Panc1 (cell line): Measurements from ENCODE around the gene SLC39A5. TPM values are rescaled to one million over a fixed set of nuclear protein-coding genes. Genes with fewer than 3 reads are reported as not detected.

Experiments used
- ATAC-seq: fragments of 200-7000 bp; cut with Tn5 transposase; 2 replicates; pipeline ENCODE4 v1.9.1; 2020; ENCODE audit warnings: mild to moderate bottlenecking, moderate library complexity
- BruUV-seq: library from RNA; stranded (reverse); fragments of 400-500 nt; replicated peaks from 2 replicates; lab custom pipeline; 2021; lab: Mats Ljungman, UMichigan
- CTCF ChIA-PET: fragments of 300-600 bp; sonication (Branson Sonifier 250); formaldehyde crosslinking; loops from one replicate; lab custom pipeline; 2022; ENCODE audit warnings: antibody characterized with exemption; lab: Charles Lee
- POLR2A ChIA-PET: fragments of 300-600 bp; sonication (Branson Sonifier 250); formaldehyde crosslinking; loops from one replicate; lab custom pipeline; 2022; ENCODE audit warnings: antibody characterized with exemption; lab: Charles Lee
- DNase-seq: peaks from one replicate; pipeline ENCODE4 v3.0.0-alpha.2; 2010; ENCODE audit warnings: low read depth, low spot score
- H3K27ac ChIP-seq: 2 replicates; pipeline ENCODE4 v1.5.1; 2011; ENCODE audit warnings: mild to moderate bottlenecking, low read length, inconsistent platforms
- H3K27me3 ChIP-seq: fragments of 200-500 bp; sonication (Bioruptor generic); 2 replicates; pipeline ENCODE4 v1.6.0; 2014; ENCODE audit warnings: low read length, inconsistent platforms; ENCODE audit not compliant: control insufficient read depth, insufficient read depth
- H3K36me3 ChIP-seq: fragments of 200-500 bp; sonication (Bioruptor generic); 2 replicates; pipeline ENCODE4 v1.5.1; 2014; ENCODE audit warnings: inconsistent platforms, mild to moderate bottlenecking, low read length, moderate library complexity; ENCODE audit not compliant: control insufficient read depth, insufficient read depth
- H3K4me1 ChIP-seq: 2 replicates; pipeline ENCODE4 v1.5.1; 2011; ENCODE audit warnings: inconsistent platforms, mild to moderate bottlenecking, low read length, moderate library complexity; ENCODE audit not compliant: control insufficient read depth, insufficient read depth
- H3K4me3 ChIP-seq, 2 experiments: 2 replicates each; pipeline ENCODE4 v1.5.1; 2011 to 2012; ENCODE audit warnings: low read depth in 2 of 2, low read length in 2 of 2, mild to moderate bottlenecking in 2 of 2, inconsistent platforms in 1 of 2, moderate library complexity in 1 of 2
- H3K9me3 ChIP-seq: fragments of 200-500 bp; sonication (Bioruptor generic); 2 replicates; pipeline ENCODE4 v1.5.1; 2014; ENCODE audit warnings: low read depth, mild to moderate bottlenecking, inconsistent platforms, low read length, moderate library complexity; ENCODE audit not compliant: control insufficient read depth, insufficient read depth
- CTCF ChIP-seq: fragments of 450-650 bp; IDR thresholded peaks from 2 replicates; pipeline ENCODE4 v1.5.1; 2017; ENCODE audit warnings: mild to moderate bottlenecking
- POLR2AphosphoS5 ChIP-seq: IDR thresholded peaks from 2 replicates; pipeline ENCODE4 v1.6.1; 2012; ENCODE audit warnings: mild to moderate bottlenecking, low read depth, low read length, moderate library complexity
- SIN3A ChIP-seq: IDR thresholded peaks from 2 replicates; pipeline ENCODE4 v1.6.1; 2012; ENCODE audit warnings: low read depth, mild to moderate bottlenecking, low read length, moderate library complexity, borderline replicate concordance; ENCODE audit not compliant: insufficient read depth
- TCF7L2 ChIP-seq: IDR thresholded peaks from 2 replicates; pipeline ENCODE4 v1.6.1; 2011; ENCODE audit warnings: mild to moderate bottlenecking, low read depth, low read length, inconsistent platforms
- in situ Hi-C: cut with HindIII; loops from 2 replicates; pipeline ENCODE4 v1.10.0; 2016; ENCODE audit warnings: low sequenced_read_pairs, low pct_unique_long_range_greater_than_20kb
- intact Hi-C: fragments of 100-400 bp; cut with micrococcal nuclease; formaldehyde crosslinking; loops from one replicate; pipeline ENCODE4 v1.10.0; 2022; ENCODE audit not compliant: unreplicated experiment
- total RNA-seq: library from RNA; stranded (reverse); gene quantifications from one replicate; pipeline ENCODE4 v1.2.1, GENCODE V29; 2021; ENCODE audit not compliant: unreplicated experiment
- TF ChIP-seq, protein P1 (sequence below), 2 experiments: IDR thresholded peaks; 2 replicates each; pipeline ENCODE4 v1.6.1; 2011 to 2012; ENCODE audit warnings: low read depth in 2 of 2, control low read depth in 1 of 2, low read length in 1 of 2, mild to moderate bottlenecking in 1 of 2, moderate library complexity in 1 of 2; ENCODE audit not compliant: insufficient read depth in 1 of 2

SLC39A5 gene
- total RNA-seq, 1 experiment from 2014 or later, result 0.23 TPM

- intact Hi-C loops (no loop called here), in situ Hi-C loops (no loop called here)
- ATAC-seq (no peak), DNase-seq (no peak)
- TF ChIP-seq, protein P1, sequence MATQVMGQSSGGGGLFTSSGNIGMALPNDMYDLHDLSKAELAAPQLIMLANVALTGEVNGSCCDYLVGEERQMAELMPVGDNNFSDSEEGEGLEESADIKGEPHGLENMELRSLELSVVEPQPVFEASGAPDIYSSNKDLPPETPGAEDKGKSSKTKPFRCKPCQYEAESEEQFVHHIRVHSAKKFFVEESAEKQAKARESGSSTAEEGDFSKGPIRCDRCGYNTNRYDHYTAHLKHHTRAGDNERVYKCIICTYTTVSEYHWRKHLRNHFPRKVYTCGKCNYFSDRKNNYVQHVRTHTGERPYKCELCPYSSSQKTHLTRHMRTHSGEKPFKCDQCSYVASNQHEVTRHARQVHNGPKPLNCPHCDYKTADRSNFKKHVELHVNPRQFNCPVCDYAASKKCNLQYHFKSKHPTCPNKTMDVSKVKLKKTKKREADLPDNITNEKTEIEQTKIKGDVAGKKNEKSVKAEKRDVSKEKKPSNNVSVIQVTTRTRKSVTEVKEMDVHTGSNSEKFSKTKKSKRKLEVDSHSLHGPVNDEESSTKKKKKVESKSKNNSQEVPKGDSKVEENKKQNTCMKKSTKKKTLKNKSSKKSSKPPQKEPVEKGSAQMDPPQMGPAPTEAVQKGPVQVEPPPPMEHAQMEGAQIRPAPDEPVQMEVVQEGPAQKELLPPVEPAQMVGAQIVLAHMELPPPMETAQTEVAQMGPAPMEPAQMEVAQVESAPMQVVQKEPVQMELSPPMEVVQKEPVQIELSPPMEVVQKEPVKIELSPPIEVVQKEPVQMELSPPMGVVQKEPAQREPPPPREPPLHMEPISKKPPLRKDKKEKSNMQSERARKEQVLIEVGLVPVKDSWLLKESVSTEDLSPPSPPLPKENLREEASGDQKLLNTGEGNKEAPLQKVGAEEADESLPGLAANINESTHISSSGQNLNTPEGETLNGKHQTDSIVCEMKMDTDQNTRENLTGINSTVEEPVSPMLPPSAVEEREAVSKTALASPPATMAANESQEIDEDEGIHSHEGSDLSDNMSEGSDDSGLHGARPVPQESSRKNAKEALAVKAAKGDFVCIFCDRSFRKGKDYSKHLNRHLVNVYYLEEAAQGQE (IDR thresholded peaks at IDR 0.05; ENCODE audit: insufficient read depth in 1 of 2, low read depth in 2 of 2, low read length in 1 of 2), result no peak
- TF ChIP-seq TCF7L2, result no peak
- no peak for TF ChIP-seq POLR2AphosphoS5
- H3K4me3 ChIP-seq, result peak overlapping the region in 1 of 2 experiments; percentile 87; a peak in 2 of 4 replicates
- no peaks in the 10 kb centered on the region for H3K27me3 ChIP-seq
- H3K36me3 ChIP-seq, result peaks cover 15% of the 10 kb centered on the region
- no peaks in the 10 kb centered on the region for H3K9me3 ChIP-seq
- CTCF ChIA-PET, result no interaction called here
- H3K4me1 ChIP-seq, result peaks cover 10% of the 10 kb centered on the region
- BruUV-seq, result no TSS peak
- POLR2A ChIA-PET, result no interaction called here
- H3K27ac ChIP-seq, result peak overlapping the region; percentile 85; the same call in 1 of the 2 replicates
These were observed 26.6 kb downstream of the SLC39A5 start for GRCh38 chr12:56256326-56256960.

DNA sequence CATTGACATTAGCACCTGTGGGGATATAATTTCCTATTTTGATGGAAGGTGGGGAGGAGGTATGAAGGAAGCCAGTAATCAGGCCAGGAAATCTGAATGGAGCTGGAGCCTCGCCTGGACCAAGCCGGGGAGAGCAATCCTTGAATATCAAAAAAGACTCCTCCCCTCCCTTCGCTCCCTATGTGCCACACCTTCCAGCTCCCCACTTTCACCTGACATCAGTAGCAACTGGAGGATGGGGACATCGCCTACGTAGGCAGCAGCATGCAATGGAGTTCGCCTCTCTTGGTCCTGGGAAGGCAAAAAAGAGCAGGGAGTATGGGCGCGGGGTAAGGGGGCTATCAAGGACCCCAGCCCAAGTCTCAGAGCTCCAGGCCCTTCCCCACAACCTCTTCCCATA, 27.2 kb downstream of the SLC39A5 start:
- BruUV-seq, result no TSS peak
- TF ChIP-seq TCF7L2 (no peak), SIN3A (no peak), POLR2AphosphoS5 (no peak)
- Histone ChIP-seq H3K27ac (peak overlapping the region; percentile 85), H3K4me1 (peaks cover 10% of the 10 kb centered on the region), H3K27me3 (no peaks in the 10 kb centered on the region), H3K4me3 (peak overlapping the region; percentile 72 to 87), H3K9me3 (no peaks in the 10 kb centered on the region), H3K36me3 (peaks cover 15% of the 10 kb centered on the region)
- ChIA-PET POLR2A (no interaction called here), CTCF (no interaction called here)
- no peak for DNase-seq
- in situ Hi-C loops (no loop called here), intact Hi-C loops (no loop called here)
- no peak for ATAC-seq

GRCh38 chr12:56257491-56258067, 27.7 kb downstream of the SLC39A5 start:
- intact Hi-C loops, result no loop called here
- POLR2A ChIA-PET, result no interaction called here
- peaks cover 10% of the 10 kb centered on the region for H3K4me1 ChIP-seq
- CTCF ChIA-PET, result interaction anchor here (0.6 kb wide), 3 partner anchors 9 to 306 kb away, joined by 3 read pairs; partner anchors contain the start of gene RNF41
- no peaks in the 10 kb centered on the region for H3K9me3 ChIP-seq
- H3K27me3 ChIP-seq, result no peaks in the 10 kb centered on the region
- in situ Hi-C loops, result no loop called here
- peak overlapping the region; percentile 85 for H3K27ac ChIP-seq
- peak; percentile 58 for ATAC-seq
- H3K36me3 ChIP-seq, result peaks cover 14% of the 10 kb centered on the region
- no TSS peak for BruUV-seq
- DNase-seq, result no peak
- TF ChIP-seq POLR2AphosphoS5 (no peak), SIN3A (no peak), TCF7L2 (no peak), CTCF (no peak)
- TF ChIP-seq, protein P1 (IDR thresholded peaks at IDR 0.05; ENCODE audit: insufficient read depth in 1 of 2, low read depth in 2 of 2, low read length in 1 of 2), result no peak
- peak overlapping the region; percentile 72 to 87 for H3K4me3 ChIP-seq
